Liver (tissue), 9 donors: Measurements from ENCODE around the gene RNASE4. TPM values are rescaled to one million over a fixed set of nuclear protein-coding genes. Genes with fewer than 3 reads are reported as not detected.

Source experiments
- DNase-seq: peaks from one replicate; pipeline ENCODE4 v3.0.0-alpha.2; 2017; ENCODE audit warnings: low spot score
- H3K27ac ChIP-seq, 2 donors: one replicate each; pipeline ENCODE4 v1.7.0; 2013; ENCODE audit warnings: inconsistent platforms in 2 of 2, low read length in 2 of 2, control low read depth in 1 of 2, low read depth in 1 of 2, mild to moderate bottlenecking in 1 of 2
- H3K27me3 ChIP-seq, 4 donors: one replicate each; pipeline versions ENCODE4 v1.6.1 to v1.7.0; 2013; ENCODE audit warnings: low read length in 3 of 4, inconsistent platforms in 1 of 4, mild to moderate bottlenecking in 1 of 4, moderate library complexity in 1 of 4; ENCODE audit not compliant: control insufficient read depth in 4 of 4, insufficient read depth in 4 of 4
- H3K36me3 ChIP-seq, 4 donors: one replicate each; pipeline versions ENCODE4 v1.6.1 to v1.7.0; 2013; ENCODE audit warnings: low read length in 3 of 4, mild to moderate bottlenecking in 3 of 4, low read depth in 1 of 4, moderate library complexity in 1 of 4; ENCODE audit not compliant: control insufficient read depth in 4 of 4, insufficient read depth in 3 of 4
- H3K4me1 ChIP-seq, 4 donors: one replicate each; pipeline versions ENCODE4 v1.6.1 to v1.7.0; 2013; ENCODE audit warnings: low read length in 3 of 4, mild to moderate bottlenecking in 3 of 4, moderate library complexity in 1 of 4; ENCODE audit not compliant: control insufficient read depth in 4 of 4, insufficient read depth in 4 of 4
- H3K4me3 ChIP-seq, 3 donors: one replicate each; pipeline versions ENCODE4 v1.6.1 to v1.7.0; 2013; ENCODE audit warnings: low read length in 3 of 3, control low read depth in 1 of 3, low read depth in 1 of 3, mild to moderate bottlenecking in 1 of 3
- H3K9ac ChIP-seq, 2 donors: one replicate each; pipeline ENCODE4 v1.7.0; 2013; ENCODE audit warnings: low read length in 2 of 2, mild to moderate bottlenecking in 2 of 2, moderate library complexity in 2 of 2, control low read depth in 1 of 2, low read depth in 1 of 2
- H3K9me3 ChIP-seq, 4 donors: one replicate each; pipeline versions ENCODE4 v1.6.1 to v1.7.0; 2013; ENCODE audit warnings: low read length in 3 of 4; ENCODE audit not compliant: control insufficient read depth in 4 of 4
- ATF3 ChIP-seq: IDR thresholded peaks from 2 replicates; pipeline ENCODE4 v1.6.1; 2016; ENCODE audit warnings: antibody characterized with exemption
- CTCF ChIP-seq: fragments of 150-350 bp; IDR thresholded peaks from 2 replicates; pipeline ENCODE4 v1.5.1; 2017; ENCODE audit warnings: improper control_type of control experiment, low read depth, low read length; ENCODE audit not compliant: missing input control
- EGR1 ChIP-seq, 2 donors: IDR thresholded peaks; 2 replicates each; pipeline ENCODE4 v1.6.1; 2016 to 2018; ENCODE audit warnings: antibody characterized with exemption in 2 of 2, low read depth in 2 of 2
- FOXA1 ChIP-seq: IDR thresholded peaks from 2 replicates; pipeline ENCODE4 v1.6.1; 2016; ENCODE audit warnings: antibody characterized with exemption
- FOXA2 ChIP-seq: IDR thresholded peaks from 2 replicates; pipeline ENCODE4 v1.6.1; 2016; ENCODE audit warnings: antibody characterized with exemption
- HNF4A ChIP-seq, 2 donors: conservative IDR thresholded peaks; 2 replicates each; pipeline ENCODE4 v1.6.1; 2016; ENCODE audit warnings: antibody characterized with exemption in 2 of 2, mild to moderate bottlenecking in 2 of 2
- HNF4G ChIP-seq: IDR thresholded peaks from 2 replicates; pipeline ENCODE4 v1.6.1; 2016; ENCODE audit warnings: antibody characterized with exemption
- JUND ChIP-seq, 2 donors: IDR thresholded peaks; 2 replicates each; pipeline ENCODE4 v1.6.1; 2016; ENCODE audit warnings: antibody characterized with exemption in 2 of 2
- MAX ChIP-seq: IDR thresholded peaks from 2 replicates; pipeline ENCODE4 v1.6.1; 2016; ENCODE audit warnings: antibody characterized with exemption
- NR2F2 ChIP-seq: IDR thresholded peaks from 2 replicates; pipeline ENCODE4 v1.6.1; 2016; ENCODE audit warnings: antibody characterized with exemption
- RAD21 ChIP-seq, 2 donors: IDR thresholded peaks; 2 replicates each; pipeline ENCODE4 v1.6.1; 2016; ENCODE audit warnings: antibody characterized with exemption in 2 of 2, mild to moderate bottlenecking in 2 of 2
- REST ChIP-seq: IDR thresholded peaks from 2 replicates; pipeline ENCODE4 v1.6.1; 2016; ENCODE audit warnings: antibody characterized with exemption, mild to moderate bottlenecking
- RXRA ChIP-seq, 2 donors: IDR thresholded peaks; 2 replicates each; pipeline ENCODE4 v1.6.1; 2017 to 2018; ENCODE audit warnings: antibody characterized with exemption in 2 of 2, mild to moderate bottlenecking in 1 of 2
- SP1 ChIP-seq: IDR thresholded peaks from 2 replicates; pipeline ENCODE4 v1.6.1; 2018; ENCODE audit warnings: antibody characterized with exemption, mild to moderate bottlenecking
- YY1 ChIP-seq: IDR thresholded peaks from 2 replicates; pipeline ENCODE4 v1.6.1; 2016; ENCODE audit warnings: antibody characterized with exemption, mild to moderate bottlenecking
- ZBTB33 ChIP-seq: IDR thresholded peaks from 2 replicates; pipeline ENCODE4 v1.6.1; 2016; ENCODE audit warnings: antibody characterized with exemption
- WGBS: extraction: QIAGEN DNeasy Blood & Tissue Kit; methylation state at CpG from one replicate; pipeline ENCODE4 v1.1.7; 2013; 5-methylcytosine and 5-hydroxymethylcytosine counted together
- polyA plus RNA-seq, 2 donors: library from polyadenylated mRNA; stranded (reverse) in 1 of 2; unstranded in 1 of 2; fragments of 200-250 nt in 1 of 2; fragments of >200 nt in 1 of 2; fragmentation: Nextera tagmentation in 1 of 2; extraction: Ambion mirVana in 1 of 2; gene quantifications; one replicate each; pipeline versions ENCODE4 v1.2.1 to v1.2.3, GENCODE V29; 2013 to 2015
- total RNA-seq, 2 donors: library from RNA; depleted of rRNA; stranded (reverse); fragments of >200 nt; gene quantifications; one replicate each; pipeline ENCODE4 v1.2.3, GENCODE V29; 2014
- donor health status: healthy.
- donor health status: healthy.
- donor health status: healthy.
- donor health status: healthy.
- donor health status: healthy.

Gene RNASE4
- total and polyA plus RNA-seq, 4 donors = 129 to 319 (median 184) TPM

GRCh38 chr14:20659813-20660395 is 24.5 kb upstream of the RNASE4 start (continued):
- TF ChIP-seq ZBTB33 = no peak
- no peak for TF ChIP-seq HNF4A (conservative IDR thresholded peaks at IDR 0.05)
- TF ChIP-seq RXRA (IDR thresholded peaks at IDR 0.05) = no peak
- no peak for TF ChIP-seq YY1
- no peak for TF ChIP-seq EGR1 (IDR thresholded peaks at IDR 0.05; ENCODE audit: low read depth in 2 of 2)
- no peak for TF ChIP-seq FOXA1
- TF ChIP-seq HNF4G = no peak
- no peak for TF ChIP-seq FOXA2
- no peak for TF ChIP-seq JUND (IDR thresholded peaks at IDR 0.05)

GRCh38 chr14:20661197-20661596 is 23.2 kb upstream of the RNASE4 start:
- Histone ChIP-seq H3K4me3 (no peak overlapping the region), H3K9me3 (no peaks in the 10 kb centered on the region), H3K27me3 (peaks cover 0 to 10% (median 4%) of the 10 kb centered on the region in 4 donors), H3K9ac (no peak overlapping the region), H3K27ac (no peak overlapping the region), H3K4me1 (peaks cover 0 to 8% (median 4%) of the 10 kb centered on the region in 4 donors), H3K36me3 (no peaks in the 10 kb centered on the region)
- WGBS = 56% methylated on average over 2 of the region's 2 CpGs
- TF ChIP-seq ATF3 = no peak
- TF ChIP-seq YY1 = no peak
- TF ChIP-seq MAX = no peak
- TF ChIP-seq NR2F2 = no peak
- TF ChIP-seq REST = no peak
- TF ChIP-seq SP1 = no peak
- TF ChIP-seq FOXA2 = no peak
- no peak for TF ChIP-seq RAD21 (IDR thresholded peaks at IDR 0.05)
- TF ChIP-seq HNF4A (conservative IDR thresholded peaks at IDR 0.05) = no peak
- no peak for TF ChIP-seq EGR1 (IDR thresholded peaks at IDR 0.05; ENCODE audit: low read depth in 2 of 2)
- no peak for TF ChIP-seq CTCF
- DNase-seq = no peak
